Ishikawa (cell line): ENCODE data around the gene CCDC169.

Experiments used
- RAD21 ChIP-seq: IDR thresholded peaks from 2 replicates; pipeline ENCODE4 v1.6.1; 2012; ENCODE audit warnings: low read depth
- USF1 ChIP-seq: IDR thresholded peaks from 2 replicates; pipeline ENCODE4 v1.6.1; 2012
- ZBTB7A ChIP-seq: IDR thresholded peaks from 2 replicates; pipeline ENCODE4 v1.6.1; 2012; ENCODE audit warnings: low read depth
- TF ChIP-seq, protein P1 (sequence below): IDR thresholded peaks from 2 replicates; pipeline ENCODE4 v1.6.1; 2012; ENCODE audit warnings: low read depth, mild to moderate bottlenecking

- TF ChIP-seq RAD21, result no peak
- TF ChIP-seq ZBTB7A, result no peak
- TF ChIP-seq USF1, result no peak
- TF ChIP-seq, protein P1, sequence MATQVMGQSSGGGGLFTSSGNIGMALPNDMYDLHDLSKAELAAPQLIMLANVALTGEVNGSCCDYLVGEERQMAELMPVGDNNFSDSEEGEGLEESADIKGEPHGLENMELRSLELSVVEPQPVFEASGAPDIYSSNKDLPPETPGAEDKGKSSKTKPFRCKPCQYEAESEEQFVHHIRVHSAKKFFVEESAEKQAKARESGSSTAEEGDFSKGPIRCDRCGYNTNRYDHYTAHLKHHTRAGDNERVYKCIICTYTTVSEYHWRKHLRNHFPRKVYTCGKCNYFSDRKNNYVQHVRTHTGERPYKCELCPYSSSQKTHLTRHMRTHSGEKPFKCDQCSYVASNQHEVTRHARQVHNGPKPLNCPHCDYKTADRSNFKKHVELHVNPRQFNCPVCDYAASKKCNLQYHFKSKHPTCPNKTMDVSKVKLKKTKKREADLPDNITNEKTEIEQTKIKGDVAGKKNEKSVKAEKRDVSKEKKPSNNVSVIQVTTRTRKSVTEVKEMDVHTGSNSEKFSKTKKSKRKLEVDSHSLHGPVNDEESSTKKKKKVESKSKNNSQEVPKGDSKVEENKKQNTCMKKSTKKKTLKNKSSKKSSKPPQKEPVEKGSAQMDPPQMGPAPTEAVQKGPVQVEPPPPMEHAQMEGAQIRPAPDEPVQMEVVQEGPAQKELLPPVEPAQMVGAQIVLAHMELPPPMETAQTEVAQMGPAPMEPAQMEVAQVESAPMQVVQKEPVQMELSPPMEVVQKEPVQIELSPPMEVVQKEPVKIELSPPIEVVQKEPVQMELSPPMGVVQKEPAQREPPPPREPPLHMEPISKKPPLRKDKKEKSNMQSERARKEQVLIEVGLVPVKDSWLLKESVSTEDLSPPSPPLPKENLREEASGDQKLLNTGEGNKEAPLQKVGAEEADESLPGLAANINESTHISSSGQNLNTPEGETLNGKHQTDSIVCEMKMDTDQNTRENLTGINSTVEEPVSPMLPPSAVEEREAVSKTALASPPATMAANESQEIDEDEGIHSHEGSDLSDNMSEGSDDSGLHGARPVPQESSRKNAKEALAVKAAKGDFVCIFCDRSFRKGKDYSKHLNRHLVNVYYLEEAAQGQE, result no peak
Measured at GRCh38 chr13:36339600-36340155, 42.1 kb upstream of the CCDC169 start.
